ENCODE results near the gene RAB40B. TPM values are rescaled to one million over a fixed set of nuclear protein-coding genes. Genes with fewer than 3 reads are reported as not detected.

Gene RAB40B
- total RNA-seq, 1 donor from 2014 or later: 14.6 TPM

GRCh38 chr17:82674656-82675475, 23.6 kb downstream of the RAB40B start:
- Mint-ChIP-seq H3K36me3 (ENCODE audit: unreplicated experiment) (no peaks in the 10 kb centered on the region), H3K9me3 (ENCODE audit: unreplicated experiment) (peaks cover 2% of the 10 kb centered on the region), H3K27ac (ENCODE audit: unreplicated experiment) (peak overlapping the region; percentile 25), H3K4me1 (ENCODE audit: low read depth, unreplicated experiment) (peaks cover 4% of the 10 kb centered on the region), H3K27me3 (ENCODE audit: unreplicated experiment) (peaks cover 6% of the 10 kb centered on the region), H3K4me3 (ENCODE audit: unreplicated experiment) (no peak overlapping the region)
- TF ChIP-seq, protein P1, sequence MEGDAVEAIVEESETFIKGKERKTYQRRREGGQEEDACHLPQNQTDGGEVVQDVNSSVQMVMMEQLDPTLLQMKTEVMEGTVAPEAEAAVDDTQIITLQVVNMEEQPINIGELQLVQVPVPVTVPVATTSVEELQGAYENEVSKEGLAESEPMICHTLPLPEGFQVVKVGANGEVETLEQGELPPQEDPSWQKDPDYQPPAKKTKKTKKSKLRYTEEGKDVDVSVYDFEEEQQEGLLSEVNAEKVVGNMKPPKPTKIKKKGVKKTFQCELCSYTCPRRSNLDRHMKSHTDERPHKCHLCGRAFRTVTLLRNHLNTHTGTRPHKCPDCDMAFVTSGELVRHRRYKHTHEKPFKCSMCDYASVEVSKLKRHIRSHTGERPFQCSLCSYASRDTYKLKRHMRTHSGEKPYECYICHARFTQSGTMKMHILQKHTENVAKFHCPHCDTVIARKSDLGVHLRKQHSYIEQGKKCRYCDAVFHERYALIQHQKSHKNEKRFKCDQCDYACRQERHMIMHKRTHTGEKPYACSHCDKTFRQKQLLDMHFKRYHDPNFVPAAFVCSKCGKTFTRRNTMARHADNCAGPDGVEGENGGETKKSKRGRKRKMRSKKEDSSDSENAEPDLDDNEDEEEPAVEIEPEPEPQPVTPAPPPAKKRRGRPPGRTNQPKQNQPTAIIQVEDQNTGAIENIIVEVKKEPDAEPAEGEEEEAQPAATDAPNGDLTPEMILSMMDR (IDR thresholded peaks at IDR 0.05; ENCODE audit: partially characterized antibody, unreplicated experiment): no peak
- no peak for DNase-seq

DNA sequence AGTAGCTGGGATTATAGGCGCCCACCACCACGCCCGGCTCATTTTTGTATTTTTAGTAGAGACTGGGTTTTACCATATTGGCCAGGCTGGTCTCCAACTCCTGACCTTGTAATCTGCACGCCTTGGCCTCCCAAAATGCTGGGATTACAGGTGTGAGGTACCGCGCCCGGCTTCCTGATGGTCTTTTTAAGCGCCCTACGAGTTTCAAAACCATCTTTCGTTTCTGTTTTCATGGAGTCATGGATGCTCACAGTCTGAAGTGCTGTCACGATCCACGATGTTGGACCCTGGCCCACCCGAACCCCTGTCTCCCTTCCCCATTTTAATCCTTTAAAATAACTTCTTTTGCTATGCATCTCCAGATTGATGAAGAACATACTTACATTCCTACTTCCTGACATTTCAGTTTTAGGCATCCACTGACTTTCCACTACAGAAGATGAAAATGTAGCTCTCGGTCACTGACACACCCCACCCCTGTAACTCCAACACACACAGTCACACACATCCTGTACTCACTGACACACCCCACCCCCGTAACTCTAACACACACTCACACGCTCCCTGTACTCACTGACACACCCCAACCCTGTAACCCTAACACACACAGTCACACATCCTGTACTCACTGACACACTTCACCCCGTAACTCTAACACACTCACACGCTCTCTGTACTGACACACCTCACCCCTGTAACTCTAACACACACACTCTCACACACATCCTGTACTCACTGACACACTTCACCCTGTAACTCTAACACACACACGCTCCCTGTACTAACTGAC, 27.6 kb downstream of the RAB40B start:
- H3K9me3 Mint-ChIP-seq (ENCODE audit: unreplicated experiment): peaks cover 8% of the 10 kb centered on the region
- DNase-seq: no peak
- TF ChIP-seq, protein P1 (IDR thresholded peaks at IDR 0.05; ENCODE audit: partially characterized antibody, unreplicated experiment): no peak
- no peak overlapping the region for H3K27ac Mint-ChIP-seq (ENCODE audit: unreplicated experiment)
- H3K4me3 Mint-ChIP-seq (ENCODE audit: unreplicated experiment): no peak overlapping the region
- H3K4me1 Mint-ChIP-seq (ENCODE audit: low read depth, unreplicated experiment): no peaks in the 10 kb centered on the region
- H3K27me3 Mint-ChIP-seq (ENCODE audit: unreplicated experiment): peaks cover 10% of the 10 kb centered on the region
- no peaks in the 10 kb centered on the region for H3K36me3 Mint-ChIP-seq (ENCODE audit: unreplicated experiment)

GRCh38 chr17:82668631-82669099, 29.8 kb downstream of the RAB40B start:
- peaks cover 5% of the 10 kb centered on the region for H3K4me1 Mint-ChIP-seq (ENCODE audit: low read depth, unreplicated experiment)
- TF ChIP-seq, protein P1 (IDR thresholded peaks at IDR 0.05; ENCODE audit: partially characterized antibody, unreplicated experiment): no peak
- peaks cover 8% of the 10 kb centered on the region for H3K27me3 Mint-ChIP-seq (ENCODE audit: unreplicated experiment)
- peak; percentile 71 for DNase-seq
- H3K9me3 Mint-ChIP-seq (ENCODE audit: unreplicated experiment): peaks cover 6% of the 10 kb centered on the region
- H3K27ac Mint-ChIP-seq (ENCODE audit: unreplicated experiment): no peak overlapping the region
- no peaks in the 10 kb centered on the region for H3K36me3 Mint-ChIP-seq (ENCODE audit: unreplicated experiment)
- H3K4me3 Mint-ChIP-seq (ENCODE audit: unreplicated experiment): no peak overlapping the region

GRCh38 chr17:82668024-82668630, 30.4 kb downstream of the RAB40B start:
- Mint-ChIP-seq H3K9me3 (ENCODE audit: unreplicated experiment) (peaks cover 6% of the 10 kb centered on the region), H3K4me3 (ENCODE audit: unreplicated experiment) (no peak overlapping the region)

More at GRCh38 chr17:82668024-82668630, 30.4 kb downstream of the RAB40B start:
- Mint-ChIP-seq H3K4me1 (ENCODE audit: low read depth, unreplicated experiment) (peaks cover 5% of the 10 kb centered on the region), H3K27me3 (ENCODE audit: unreplicated experiment) (peaks cover 8% of the 10 kb centered on the region), H3K27ac (ENCODE audit: unreplicated experiment) (no peak overlapping the region), H3K36me3 (ENCODE audit: unreplicated experiment) (no peaks in the 10 kb centered on the region)
- TF ChIP-seq, protein P1 (IDR thresholded peaks at IDR 0.05; ENCODE audit: partially characterized antibody, unreplicated experiment): no peak
- DNase-seq: no peak

All from glutamatergic neuron (in vitro differentiated cells).